HepG2 (cell line): Measurements from ENCODE around the gene SPAG9. TPM values are rescaled to one million over a fixed set of nuclear protein-coding genes. Genes with fewer than 3 reads are reported as not detected.
"Not testable (repeated sequence)": the region's sequence is repeated elsewhere in the genome, so short reads cannot be mapped to it uniquely, and the experiment has no call there.

Source experiments
- CBFB ChIP-seq: sonication (generic); formaldehyde crosslinking; IDR thresholded peaks from 2 replicates; pipeline ENCODE4 v1.4.0; 2020; ENCODE audit warnings: missing genetic modification reagents
- PHF5A ChIP-seq: IDR thresholded peaks from one replicate; pipeline ENCODE4 v1.6.1; 2018; ENCODE audit warnings: low read depth, missing genetic modification reagents; ENCODE audit not compliant: unreplicated experiment
- PPARG ChIP-seq: conservative IDR thresholded peaks from 2 replicates; pipeline ENCODE4 v1.6.1; 2016; ENCODE audit warnings: missing biosample characterization, missing genetic modification reagents
- RXRA ChIP-seq: sonication (generic); formaldehyde crosslinking; IDR thresholded peaks from 2 replicates; pipeline ENCODE4 v1.5.1; 2020; ENCODE audit warnings: missing genetic modification reagents
- SOX6 ChIP-seq, 2 experiments: fragments of 450-650 bp in 1 of 2; sonication (generic) in 1 of 2; formaldehyde crosslinking in 1 of 2; IDR thresholded peaks; 2 replicates each; pipeline versions ENCODE4 v1.4.0 to v1.6.1; 2017 to 2020; ENCODE audit warnings: antibody characterized with exemption in 1 of 2, mild to moderate bottlenecking in 1 of 2, missing genetic modification reagents in 1 of 2
- SP4 ChIP-seq: sonication (generic); formaldehyde crosslinking; IDR thresholded peaks from 2 replicates; pipeline ENCODE4 v1.8.1; 2023; ENCODE audit warnings: mild to moderate bottlenecking, missing genetic modification reagents
- ZFP37 ChIP-seq: sonication (generic); formaldehyde crosslinking; IDR thresholded peaks from 2 replicates; pipeline ENCODE4 v1.4.0; 2020; ENCODE audit warnings: missing genetic modification reagents, borderline replicate concordance
- ZNF317 ChIP-seq: sonication (generic); formaldehyde crosslinking; IDR thresholded peaks from 2 replicates; pipeline ENCODE4 v1.5.0; 2020; ENCODE audit warnings: mild to moderate bottlenecking, missing genetic modification reagents
- ZNF430 ChIP-seq: sonication (generic); formaldehyde crosslinking; IDR thresholded peaks from 2 replicates; pipeline ENCODE4 v1.9.0; 2021; ENCODE audit warnings: mild to moderate bottlenecking, missing genetic modification reagents
- ZNF431 ChIP-seq: sonication (generic); formaldehyde crosslinking; IDR thresholded peaks from 2 replicates; pipeline ENCODE4 v1.9.0; 2022; ENCODE audit warnings: missing genetic modification reagents, low read depth, mild to moderate bottlenecking, borderline replicate concordance
- ZNF510 ChIP-seq: sonication (generic); formaldehyde crosslinking; IDR thresholded peaks from 2 replicates; pipeline ENCODE4 v1.4.0; 2020; ENCODE audit warnings: low read depth, mild to moderate bottlenecking, missing genetic modification reagents
- ZNF550 ChIP-seq: sonication (generic); formaldehyde crosslinking; IDR thresholded peaks from 2 replicates; pipeline ENCODE4 v1.4.0; 2020; ENCODE audit warnings: mild to moderate bottlenecking, missing genetic modification reagents, borderline replicate concordance
- ZNF790 ChIP-seq: sonication (generic); formaldehyde crosslinking; IDR thresholded peaks from 2 replicates; pipeline ENCODE4 v1.8.0; 2022; ENCODE audit warnings: missing genetic modification reagents, mild to moderate bottlenecking, borderline replicate concordance
- ZSCAN29 ChIP-seq: sonication (generic); formaldehyde crosslinking; conservative IDR thresholded peaks from 2 replicates; pipeline ENCODE4 v1.4.0; 2020; ENCODE audit warnings: mild to moderate bottlenecking, missing genetic modification reagents
- polyA plus RNA-seq, 8 experiments: library from polyadenylated mRNA; depleted of rRNA in 3 of 8; stranded (reverse) in 7 of 8; unstranded in 1 of 8; fragments of >200 nt; fragmentation: Illumina TruSeq in 4 of 8; extraction: Trizol in 4 of 8; gene quantifications; 2 replicates each; pipeline versions ENCODE4 v1.2.1 to v1.2.3, GENCODE V29; 2011 to 2016; ENCODE audit warnings: low read depth in 4 of 8, missing spikeins in 1 of 8, mixed read lengths in 1 of 8; ENCODE audit not compliant: insufficient read depth in 1 of 8
- total RNA-seq, 5 experiments: library from RNA; depleted of rRNA; stranded (reverse); fragments of >200 nt; fragmentation: Illumina TruSeq; extraction: Trizol; gene quantifications; 2 replicates each; pipeline ENCODE4 v1.2.3, GENCODE V29; 2016; ENCODE audit warnings: low read depth in 1 of 5
- TF ChIP-seq, protein P1 (sequence below): IDR thresholded peaks from 2 replicates; pipeline ENCODE4 v1.6.1; 2016
- TF ChIP-seq, protein P2 (sequence below): IDR thresholded peaks from 2 replicates; pipeline ENCODE4 v1.6.1; 2012; ENCODE audit warnings: inconsistent platforms
- TF ChIP-seq, protein P3 (sequence below): IDR thresholded peaks from 2 replicates; pipeline ENCODE4 v1.6.1; 2016; ENCODE audit warnings: missing genetic modification reagents, missing compliant biosample characterization
- TF ChIP-seq, protein P4 (sequence below): sonication (generic); formaldehyde crosslinking; IDR thresholded peaks from 2 replicates; pipeline ENCODE4 v1.5.0; 2020; ENCODE audit warnings: mild to moderate bottlenecking, missing genetic modification reagents
- TF ChIP-seq, protein P5 (sequence below): sonication (generic); formaldehyde crosslinking; IDR thresholded peaks from 2 replicates; pipeline ENCODE4 v1.4.0; 2020; ENCODE audit warnings: missing genetic modification reagents

SPAG9 gene
- total and polyA plus RNA-seq, 2 of the 13 experiments (the other 11 are each of a cell fraction or from before 2014, with no cell fraction given): 43.2 to 78.6 TPM

DNA sequence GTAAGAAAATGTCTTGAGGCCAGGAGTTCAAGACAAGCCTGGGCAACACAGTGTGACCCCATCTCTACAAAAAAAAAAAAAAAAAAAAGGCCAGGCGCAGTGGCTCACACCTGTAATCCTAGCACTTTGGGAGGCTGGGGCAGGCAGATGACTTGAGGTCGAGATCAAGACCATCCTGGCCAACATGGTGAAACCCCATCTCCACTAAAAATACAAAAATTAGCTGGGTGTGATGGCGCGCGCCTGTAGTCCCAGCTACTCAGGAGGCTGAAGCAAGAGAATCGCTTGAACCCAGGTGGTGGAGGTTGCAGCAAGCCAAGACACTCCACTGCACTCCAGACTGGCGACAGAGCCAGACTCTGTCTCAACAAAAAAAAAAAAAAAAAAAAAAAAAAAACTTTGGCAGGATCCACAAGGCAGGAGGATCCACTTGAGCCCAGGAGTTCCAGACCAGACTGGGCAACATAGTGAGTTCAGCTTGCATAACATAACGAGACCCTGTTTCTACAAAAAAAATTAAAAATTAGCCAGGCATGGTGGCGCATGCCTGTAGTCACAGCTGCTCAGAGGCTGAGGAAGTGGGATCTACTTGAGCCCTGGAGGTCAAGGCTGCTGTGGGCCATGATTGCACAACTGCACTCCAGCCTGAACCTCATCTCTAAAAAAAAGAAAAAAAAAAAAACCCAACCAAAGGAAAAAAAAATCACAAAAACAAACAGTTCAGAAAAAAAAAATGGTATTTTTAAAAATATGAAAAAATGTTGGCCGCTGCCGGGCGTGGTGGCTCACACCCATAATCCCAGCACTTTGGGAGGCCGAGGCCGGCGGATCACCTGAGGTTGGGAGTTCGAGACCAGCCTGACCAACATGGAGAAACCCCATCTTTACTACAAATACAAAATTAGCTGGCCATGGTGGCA is 8.1 kb downstream of the SPAG9 start (continued):
- TF ChIP-seq ZNF317 (CRISPR knock-in tag) (peak; percentile 75), ZNF550 (CRISPR knock-in tag) (0 out of 2 replicates have a peak, but pooled peaks have one; percentile 31), ZSCAN29 (0 out of 2 replicates have a peak, but pooled peaks have one; percentile 45), ZNF430 (CRISPR knock-in tag) (peak; percentile 98), SOX6 (CRISPR knock-in tag; IDR thresholded peaks at IDR 0.05) (peak; percentile 93), PHF5A (peak; percentile 83), ZNF431 (CRISPR knock-in tag) (0 out of 2 replicates have a peak, but pooled peaks have one; percentile 63), PPARG (CRISPR knock-in tag) (peak; percentile 85), RXRA (CRISPR knock-in tag) (peak; percentile 95), ZFP37 (CRISPR knock-in tag) (0 out of 2 replicates have a peak, but pooled peaks have one; percentile 16), ZNF510 (CRISPR knock-in tag) (0 out of 2 replicates have a peak, but pooled peaks have one; percentile 49), ZNF790 (CRISPR knock-in tag) (peak; percentile 92; the same call in 1 of the 2 replicates), SP4 (CRISPR knock-in tag) (peak; percentile 28; the same call in 1 of the 2 replicates), CBFB (peak; percentile 36; the same call in 1 of the 2 replicates)
- TF ChIP-seq, protein P1, sequence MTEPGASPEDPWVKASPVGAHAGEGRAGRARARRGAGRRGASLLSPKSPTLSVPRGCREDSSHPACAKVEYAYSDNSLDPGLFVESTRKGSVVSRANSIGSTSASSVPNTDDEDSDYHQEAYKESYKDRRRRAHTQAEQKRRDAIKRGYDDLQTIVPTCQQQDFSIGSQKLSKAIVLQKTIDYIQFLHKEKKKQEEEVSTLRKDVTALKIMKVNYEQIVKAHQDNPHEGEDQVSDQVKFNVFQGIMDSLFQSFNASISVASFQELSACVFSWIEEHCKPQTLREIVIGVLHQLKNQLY: peak; percentile 82
- TF ChIP-seq, protein P2, sequence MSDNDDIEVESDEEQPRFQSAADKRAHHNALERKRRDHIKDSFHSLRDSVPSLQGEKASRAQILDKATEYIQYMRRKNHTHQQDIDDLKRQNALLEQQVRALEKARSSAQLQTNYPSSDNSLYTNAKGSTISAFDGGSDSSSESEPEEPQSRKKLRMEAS: peak; percentile 50
- TF ChIP-seq, protein P3, sequence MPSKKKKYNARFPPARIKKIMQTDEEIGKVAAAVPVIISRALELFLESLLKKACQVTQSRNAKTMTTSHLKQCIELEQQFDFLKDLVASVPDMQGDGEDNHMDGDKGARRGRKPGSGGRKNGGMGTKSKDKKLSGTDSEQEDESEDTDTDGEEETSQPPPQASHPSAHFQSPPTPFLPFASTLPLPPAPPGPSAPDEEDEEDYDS (CRISPR knock-in tag): 0 out of 2 replicates have a peak, but pooled peaks have one; percentile 48
- TF ChIP-seq SOX6 (IDR thresholded peaks at IDR 0.05): not testable (repeated sequence)
- TF ChIP-seq, protein P4, sequence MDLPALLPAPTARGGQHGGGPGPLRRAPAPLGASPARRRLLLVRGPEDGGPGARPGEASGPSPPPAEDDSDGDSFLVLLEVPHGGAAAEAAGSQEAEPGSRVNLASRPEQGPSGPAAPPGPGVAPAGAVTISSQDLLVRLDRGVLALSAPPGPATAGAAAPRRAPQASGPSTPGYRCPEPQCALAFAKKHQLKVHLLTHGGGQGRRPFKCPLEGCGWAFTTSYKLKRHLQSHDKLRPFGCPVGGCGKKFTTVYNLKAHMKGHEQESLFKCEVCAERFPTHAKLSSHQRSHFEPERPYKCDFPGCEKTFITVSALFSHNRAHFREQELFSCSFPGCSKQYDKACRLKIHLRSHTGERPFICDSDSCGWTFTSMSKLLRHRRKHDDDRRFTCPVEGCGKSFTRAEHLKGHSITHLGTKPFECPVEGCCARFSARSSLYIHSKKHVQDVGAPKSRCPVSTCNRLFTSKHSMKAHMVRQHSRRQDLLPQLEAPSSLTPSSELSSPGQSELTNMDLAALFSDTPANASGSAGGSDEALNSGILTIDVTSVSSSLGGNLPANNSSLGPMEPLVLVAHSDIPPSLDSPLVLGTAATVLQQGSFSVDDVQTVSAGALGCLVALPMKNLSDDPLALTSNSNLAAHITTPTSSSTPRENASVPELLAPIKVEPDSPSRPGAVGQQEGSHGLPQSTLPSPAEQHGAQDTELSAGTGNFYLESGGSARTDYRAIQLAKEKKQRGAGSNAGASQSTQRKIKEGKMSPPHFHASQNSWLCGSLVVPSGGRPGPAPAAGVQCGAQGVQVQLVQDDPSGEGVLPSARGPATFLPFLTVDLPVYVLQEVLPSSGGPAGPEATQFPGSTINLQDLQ (CRISPR knock-in tag): peak; percentile 82; the same call in 1 of the 2 replicates
- TF ChIP-seq, protein P5, sequence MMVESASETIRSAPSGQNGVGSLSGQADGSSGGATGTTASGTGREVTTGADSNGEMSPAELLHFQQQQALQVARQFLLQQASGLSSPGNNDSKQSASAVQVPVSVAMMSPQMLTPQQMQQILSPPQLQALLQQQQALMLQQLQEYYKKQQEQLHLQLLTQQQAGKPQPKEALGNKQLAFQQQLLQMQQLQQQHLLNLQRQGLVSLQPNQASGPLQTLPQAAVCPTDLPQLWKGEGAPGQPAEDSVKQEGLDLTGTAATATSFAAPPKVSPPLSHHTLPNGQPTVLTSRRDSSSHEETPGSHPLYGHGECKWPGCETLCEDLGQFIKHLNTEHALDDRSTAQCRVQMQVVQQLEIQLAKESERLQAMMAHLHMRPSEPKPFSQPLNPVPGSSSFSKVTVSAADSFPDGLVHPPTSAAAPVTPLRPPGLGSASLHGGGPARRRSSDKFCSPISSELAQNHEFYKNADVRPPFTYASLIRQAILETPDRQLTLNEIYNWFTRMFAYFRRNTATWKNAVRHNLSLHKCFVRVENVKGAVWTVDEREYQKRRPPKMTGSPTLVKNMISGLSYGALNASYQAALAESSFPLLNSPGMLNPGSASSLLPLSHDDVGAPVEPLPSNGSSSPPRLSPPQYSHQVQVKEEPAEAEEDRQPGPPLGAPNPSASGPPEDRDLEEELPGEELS (CRISPR knock-in tag): peak; percentile 81
